ENCODE measurements around the gene SLC22A5.

DNA sequence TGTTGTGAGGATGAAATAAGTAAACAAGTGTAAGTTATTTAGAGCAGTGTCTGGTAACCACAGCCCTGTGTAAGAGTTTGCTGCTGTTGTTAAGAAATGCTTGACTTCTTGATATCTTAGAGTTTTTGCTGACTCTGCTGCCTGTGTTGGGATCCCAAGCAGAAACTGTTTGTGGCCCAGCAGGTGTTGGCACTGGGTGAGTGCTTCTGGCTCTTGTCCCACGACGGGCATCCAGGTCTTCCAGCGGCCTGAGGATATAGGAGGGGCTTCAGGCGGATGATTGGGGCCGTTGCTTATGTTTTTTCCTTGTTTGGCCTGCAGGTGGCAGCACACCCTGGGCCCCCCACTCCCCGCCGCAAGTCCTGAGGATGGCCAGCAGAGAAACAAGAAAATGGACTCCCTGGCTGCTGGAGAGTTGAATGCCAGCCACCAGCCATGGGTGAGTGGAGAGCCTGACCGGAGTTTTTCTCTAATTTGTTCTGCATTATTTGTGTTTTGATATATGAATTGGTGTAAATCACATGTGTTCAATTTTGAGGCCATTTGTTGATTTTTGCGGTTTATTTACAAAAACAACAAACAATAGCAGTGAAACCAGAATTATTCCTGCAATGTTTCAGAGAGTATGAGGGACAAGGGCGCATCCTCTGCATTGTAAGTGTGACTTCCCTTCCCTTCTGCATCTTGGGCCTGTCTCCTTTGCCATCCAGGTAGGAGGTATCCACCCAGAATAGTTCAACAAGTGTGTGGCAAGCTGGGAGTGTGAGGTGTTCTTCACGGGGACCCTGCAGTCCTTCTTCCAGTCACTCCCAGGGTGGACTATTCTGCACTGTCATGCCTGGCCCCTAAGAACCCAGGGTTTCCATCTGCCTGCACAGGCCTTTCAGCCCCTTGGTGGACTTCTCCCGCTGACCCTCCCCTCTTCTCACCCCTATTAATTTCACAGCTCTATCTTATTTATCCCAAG, 50.3 kb downstream of the SLC22A5 start:
- no peak for TF ChIP-seq EZH2 (IDR thresholded peaks at IDR 0.05; ENCODE audit: low read length)
- TF ChIP-seq, protein P1, sequence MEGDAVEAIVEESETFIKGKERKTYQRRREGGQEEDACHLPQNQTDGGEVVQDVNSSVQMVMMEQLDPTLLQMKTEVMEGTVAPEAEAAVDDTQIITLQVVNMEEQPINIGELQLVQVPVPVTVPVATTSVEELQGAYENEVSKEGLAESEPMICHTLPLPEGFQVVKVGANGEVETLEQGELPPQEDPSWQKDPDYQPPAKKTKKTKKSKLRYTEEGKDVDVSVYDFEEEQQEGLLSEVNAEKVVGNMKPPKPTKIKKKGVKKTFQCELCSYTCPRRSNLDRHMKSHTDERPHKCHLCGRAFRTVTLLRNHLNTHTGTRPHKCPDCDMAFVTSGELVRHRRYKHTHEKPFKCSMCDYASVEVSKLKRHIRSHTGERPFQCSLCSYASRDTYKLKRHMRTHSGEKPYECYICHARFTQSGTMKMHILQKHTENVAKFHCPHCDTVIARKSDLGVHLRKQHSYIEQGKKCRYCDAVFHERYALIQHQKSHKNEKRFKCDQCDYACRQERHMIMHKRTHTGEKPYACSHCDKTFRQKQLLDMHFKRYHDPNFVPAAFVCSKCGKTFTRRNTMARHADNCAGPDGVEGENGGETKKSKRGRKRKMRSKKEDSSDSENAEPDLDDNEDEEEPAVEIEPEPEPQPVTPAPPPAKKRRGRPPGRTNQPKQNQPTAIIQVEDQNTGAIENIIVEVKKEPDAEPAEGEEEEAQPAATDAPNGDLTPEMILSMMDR (optimal IDR thresholded peaks at IDR 0.05 in 1 of 3, IDR thresholded peaks at IDR 0.05 in 1 of 3, conservative IDR thresholded peaks at IDR 0.05 in 1 of 3; ENCODE audit: extremely low read depth in 1 of 3, insufficient read depth in 2 of 3, low read length in 3 of 3) = peak; percentile 76 to 85 (median 78)

Measured in keratinocyte (primary cell).